GM10847 (cell line): ENCODE results near the gene GTF2IRD1.
A peak's percentile ranks its signal among the peaks of the same experiment; 100 is the strongest.

Source experiments
- POLR2A ChIP-seq: IDR thresholded peaks from 2 replicates; pipeline ENCODE4 v1.6.1; 2011; ENCODE audit not compliant: insufficient read length; ENCODE audit errors: extremely low read depth

The GTF2IRD1 gene

GRCh38 chr7:74586258-74587175 is 132.8 kb downstream of the GTF2IRD1 start:
- TF ChIP-seq POLR2A, result no peak

- TF ChIP-seq POLR2A, result no peak
Observed at GRCh38 chr7:74587435-74588126, 133.9 kb downstream of the GTF2IRD1 start.

- TF ChIP-seq POLR2A, result no peak
Observed at GRCh38 chr7:74590813-74591212, 137.1 kb downstream of the GTF2IRD1 start.

GRCh38 chr7:74598558-74598957 is 144.9 kb downstream of the GTF2IRD1 start:
- TF ChIP-seq POLR2A, result no peak

GRCh38 chr7:74599244-74599643 is 145.5 kb downstream of the GTF2IRD1 start:
- TF ChIP-seq POLR2A, result no peak

- TF ChIP-seq POLR2A, result no peak
Observed at GRCh38 chr7:74604326-74605020, 150.8 kb downstream of the GTF2IRD1 start.

- peak; percentile 23 for TF ChIP-seq POLR2A
Observed at GRCh38 chr7:74606101-74606908, 152.6 kb downstream of the GTF2IRD1 start.

- no peak for TF ChIP-seq POLR2A
Observed at GRCh38 chr7:74606909-74607510, 153.3 kb downstream of the GTF2IRD1 start.

GRCh38 chr7:74612015-74612829 is 158.5 kb downstream of the GTF2IRD1 start:
- TF ChIP-seq POLR2A, result no peak

GRCh38 chr7:74615933-74616780 is 162.5 kb downstream of the GTF2IRD1 start:
- TF ChIP-seq POLR2A, result no peak

- no peak for TF ChIP-seq POLR2A
Observed at GRCh38 chr7:74617180-74617744, 163.6 kb downstream of the GTF2IRD1 start.

- TF ChIP-seq POLR2A, result no peak
Observed at GRCh38 chr7:74619235-74619860, 165.6 kb downstream of the GTF2IRD1 start.

GRCh38 chr7:74622228-74622749 is 168.6 kb downstream of the GTF2IRD1 start:
- TF ChIP-seq POLR2A, result no peak
